GM18499 (cell line): ENCODE data around the gene ACVR2B.
"Not testable (repeated sequence)": the region's sequence is repeated elsewhere in the genome, so short reads cannot be mapped to it uniquely, and the experiment has no call there.

Experiments used
- ATAC-seq: cut with Tn5 transposase; IDR thresholded peaks from one replicate; pipeline ENCODE4 v1.9.1; 2021; ENCODE audit warnings: moderate number of reproducible peaks; ENCODE audit not compliant: insufficient read depth, unreplicated experiment

Gene ACVR2B

GRCh38 chr3:38453075-38453912 lies at the start of gene ACVR2B:
Gene ACVR2B (plus strand): TSS chr3:38453890. CDS start chr3:38454323, 433 bp downstream.
- ATAC-seq: no peak

GRCh38 chr3:38404286-38404685 lies 49.4 kb upstream of the ACVR2B start:
- no peak for ATAC-seq

GRCh38 chr3:38411591-38411990 lies 42.1 kb upstream of the ACVR2B start:
- no peak for ATAC-seq

- not testable (repeated sequence) for ATAC-seq
These were observed 32.9 kb upstream of the ACVR2B start for GRCh38 chr3:38420758-38421157.

GRCh38 chr3:38421679-38422336 lies 31.9 kb upstream of the ACVR2B start:
- no peak for ATAC-seq

- ATAC-seq: not testable (repeated sequence)
These were observed 26.8 kb upstream of the ACVR2B start for GRCh38 chr3:38426798-38427426.

GRCh38 chr3:38432871-38433658 lies 20.6 kb upstream of the ACVR2B start:
- ATAC-seq: not testable (repeated sequence)

- not testable (repeated sequence) for ATAC-seq
These were observed 20.0 kb upstream of the ACVR2B start for GRCh38 chr3:38433661-38434060.

- not testable (repeated sequence) for ATAC-seq
These were observed 15.1 kb upstream of the ACVR2B start for GRCh38 chr3:38438436-38439069.

- ATAC-seq: not testable (repeated sequence)
These were observed 10.5 kb upstream of the ACVR2B start for GRCh38 chr3:38443205-38443604.

- ATAC-seq: no peak
These were observed 7.5 kb upstream of the ACVR2B start for GRCh38 chr3:38446085-38446686.

- ATAC-seq: no peak
These were observed 6.9 kb upstream of the ACVR2B start for GRCh38 chr3:38446812-38447211.

GRCh38 chr3:38450853-38451252 lies 2.8 kb upstream of the ACVR2B start:
- no peak for ATAC-seq

- ATAC-seq: no peak
These were observed 155 bp downstream of the ACVR2B start for GRCh38 chr3:38453913-38454177.

GRCh38 chr3:38454178-38454883 lies 641 bp downstream of the ACVR2B start:
- ATAC-seq: no peak

- no peak for ATAC-seq
These were observed 1.4 kb downstream of the ACVR2B start for GRCh38 chr3:38454884-38455638.

- no peak for ATAC-seq
These were observed 2.1 kb downstream of the ACVR2B start for GRCh38 chr3:38455639-38456430.
